Bone marrow (tissue), 2 donors: ENCODE data around the gene IFT57.
"Not testable (repeated sequence)": the region's sequence is repeated elsewhere in the genome, so short reads cannot be mapped to it uniquely, and the experiment has no call there.

ENCODE experiments used
- DNase-seq, 2 donors: peaks; one replicate each; lab custom pipeline; 2025; lab: John Stamatoyannopoulos, UW

IFT57 gene

DNA sequence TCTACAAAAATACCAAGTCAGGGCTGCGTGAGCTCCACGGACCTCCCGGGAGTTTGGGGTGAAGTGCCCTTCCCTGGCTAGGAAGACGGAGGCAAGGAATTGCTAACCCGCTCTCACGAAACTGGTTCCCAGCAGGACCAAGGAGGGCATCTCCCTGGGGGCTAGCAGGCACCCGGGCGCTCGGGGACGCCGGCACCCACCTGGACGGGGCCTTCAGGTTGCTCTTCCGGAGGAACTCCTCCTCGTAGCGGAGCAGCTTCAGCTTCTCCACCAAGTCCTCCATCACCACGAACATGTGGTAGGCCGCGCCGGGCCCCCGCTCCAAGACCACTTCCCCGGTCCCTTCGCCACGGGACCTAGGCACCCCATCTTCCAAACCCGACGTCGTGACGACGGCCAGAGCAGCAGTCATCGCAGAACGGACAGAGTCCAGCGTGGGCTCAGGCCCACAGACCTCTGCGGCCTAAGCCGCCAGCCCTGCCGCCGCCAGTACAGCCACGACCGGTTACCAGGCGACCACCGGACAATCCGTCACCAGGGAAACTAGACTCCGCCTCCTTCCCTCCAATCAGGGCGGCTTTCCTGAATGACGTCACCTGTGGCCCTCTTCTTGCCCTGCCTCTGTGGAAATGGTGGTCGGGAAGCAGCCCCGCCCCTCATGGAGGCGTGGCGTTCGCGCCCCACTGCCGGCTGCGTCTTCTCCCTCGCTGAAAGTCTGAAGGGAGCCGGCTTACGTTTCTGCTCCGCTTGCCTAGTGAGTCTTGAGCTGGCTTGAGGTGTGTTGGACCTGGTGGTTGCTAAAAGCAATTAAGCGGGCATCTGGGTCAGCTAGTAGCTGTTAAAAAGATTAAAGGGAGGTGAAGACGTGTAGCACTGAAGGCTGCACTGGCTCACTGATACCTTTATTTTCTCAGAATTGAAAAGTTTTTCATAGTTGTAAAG is at the start of gene IFT57:
IFT57 (minus strand) TSS at position 514 of the 942 bp plus-strand sequence; CDS start at position 412, 102 bp downstream.
- DNase-seq, result peak; percentile 85 to 96

- DNase-seq, result no peak
These were observed 49.4 kb upstream of the IFT57 start for GRCh38 chr3:108271626-108272025.

GRCh38 chr3:108268235-108268634 is 46.0 kb upstream of the IFT57 start:
- DNase-seq, result not testable (repeated sequence)

- not testable (repeated sequence) for DNase-seq
These were observed 42.5 kb upstream of the IFT57 start for GRCh38 chr3:108264534-108265298.

GRCh38 chr3:108255131-108255530 is 32.9 kb upstream of the IFT57 start:
- no peak for DNase-seq

DNA sequence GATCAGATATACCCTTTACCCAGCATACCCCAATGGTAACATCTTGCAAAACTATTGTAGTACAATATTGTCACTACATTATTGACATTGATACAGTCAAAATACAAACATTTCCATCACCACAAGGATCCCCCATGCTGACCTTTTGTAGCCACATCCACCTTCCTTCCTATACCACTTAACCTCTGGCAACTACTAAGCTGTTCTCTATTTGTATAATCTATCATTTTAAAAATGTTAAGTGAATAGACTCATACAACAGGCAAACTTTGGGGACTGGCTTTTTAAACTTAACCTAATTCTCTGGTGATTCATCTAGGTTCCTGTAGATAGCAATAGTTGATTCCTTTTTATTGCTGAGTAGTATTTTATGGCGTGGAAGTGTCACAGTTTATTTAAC is 29.6 kb upstream of the IFT57 start:
- no peak for DNase-seq

DNA sequence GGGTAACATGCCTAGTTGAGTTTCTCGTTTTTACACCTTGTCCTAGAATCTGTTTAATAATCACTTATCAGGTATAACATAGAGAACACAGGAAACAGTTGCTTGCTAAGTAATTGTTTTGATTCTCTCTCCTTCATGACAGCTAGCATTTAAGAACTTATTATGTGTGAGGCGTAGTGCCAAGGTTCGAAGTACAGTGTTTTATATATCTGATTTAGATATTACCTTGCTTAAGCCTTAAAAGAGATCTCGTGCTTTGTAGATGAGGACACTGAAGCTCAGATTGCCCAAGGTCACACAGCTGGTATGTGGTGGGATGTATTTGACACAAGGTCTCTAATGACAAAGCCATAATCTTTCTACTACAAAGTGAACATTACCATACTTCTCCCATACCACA is 29.0 kb upstream of the IFT57 start:
- no peak for DNase-seq

GRCh38 chr3:108250626-108251025 is 28.4 kb upstream of the IFT57 start:
- no peak for DNase-seq

GRCh38 chr3:108243243-108243642 is 21.0 kb upstream of the IFT57 start:
- DNase-seq, result no peak

DNA sequence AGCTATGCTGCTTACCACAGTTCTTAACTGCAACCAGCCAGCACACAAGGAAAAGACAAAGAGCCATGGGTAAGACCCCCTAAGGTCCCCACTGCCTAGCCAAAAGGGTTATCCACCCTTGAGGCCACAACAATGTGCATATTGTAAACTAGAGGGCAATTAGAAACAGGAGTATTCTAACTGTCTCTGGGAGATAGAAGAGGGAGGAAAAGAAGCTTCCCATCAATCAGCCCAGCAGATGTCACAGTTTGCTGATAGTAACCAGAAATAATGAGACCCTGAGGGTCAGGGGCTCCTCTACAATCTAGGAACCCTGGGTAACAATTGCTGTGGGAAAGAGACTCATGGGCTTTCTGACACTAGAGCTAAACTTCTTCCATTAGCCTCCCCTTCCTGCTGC is 20.6 kb upstream of the IFT57 start:
- no peak for DNase-seq

- DNase-seq, result no peak
These were observed 19.5 kb upstream of the IFT57 start for GRCh38 chr3:108241721-108242120.

DNA sequence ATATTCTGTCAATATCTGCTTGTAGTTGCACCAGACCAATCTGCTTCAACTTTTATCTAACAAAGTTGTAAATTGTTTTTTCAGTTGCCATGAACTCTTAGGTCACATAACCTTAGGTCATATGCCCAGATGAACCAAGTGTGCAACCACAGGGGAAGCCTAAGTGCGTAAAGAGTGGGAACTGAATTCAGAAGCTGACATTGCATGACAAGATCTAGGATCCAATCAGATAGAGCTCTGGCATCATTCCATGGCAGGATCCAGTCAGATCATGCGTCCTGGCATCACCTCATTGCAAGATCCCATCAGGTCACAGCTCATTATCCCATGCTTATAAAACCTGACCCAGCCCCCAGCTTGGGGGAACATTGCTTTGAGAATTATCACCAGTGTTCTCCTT is 18.9 kb upstream of the IFT57 start:
- DNase-seq, result no peak

GRCh38 chr3:108239082-108239481 is 16.9 kb upstream of the IFT57 start:
- DNase-seq, result no peak

GRCh38 chr3:108235290-108235689 is 13.1 kb upstream of the IFT57 start:
- DNase-seq, result no peak

GRCh38 chr3:108234387-108234957 is 12.2 kb upstream of the IFT57 start:
- DNase-seq, result no peak

DNA sequence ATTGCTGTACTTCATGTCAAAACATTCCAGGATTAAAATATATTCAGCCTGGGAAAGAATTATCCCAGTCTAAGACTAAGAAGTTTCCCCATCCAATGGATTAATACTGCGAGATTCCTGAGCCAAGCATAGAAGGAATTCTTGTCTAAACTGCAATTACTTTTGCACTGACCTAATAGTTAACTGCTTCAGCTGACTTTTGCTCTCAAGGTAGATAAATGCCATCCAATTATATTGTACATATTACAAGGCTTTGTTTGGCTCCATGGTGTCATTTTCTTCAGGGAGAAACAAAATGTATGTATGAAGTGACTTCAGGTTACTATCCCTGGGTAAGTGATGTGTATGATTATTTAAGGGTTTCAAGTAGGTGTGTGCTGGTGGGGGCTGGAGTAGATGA is 6.1 kb upstream of the IFT57 start:
- no peak for DNase-seq

DNA sequence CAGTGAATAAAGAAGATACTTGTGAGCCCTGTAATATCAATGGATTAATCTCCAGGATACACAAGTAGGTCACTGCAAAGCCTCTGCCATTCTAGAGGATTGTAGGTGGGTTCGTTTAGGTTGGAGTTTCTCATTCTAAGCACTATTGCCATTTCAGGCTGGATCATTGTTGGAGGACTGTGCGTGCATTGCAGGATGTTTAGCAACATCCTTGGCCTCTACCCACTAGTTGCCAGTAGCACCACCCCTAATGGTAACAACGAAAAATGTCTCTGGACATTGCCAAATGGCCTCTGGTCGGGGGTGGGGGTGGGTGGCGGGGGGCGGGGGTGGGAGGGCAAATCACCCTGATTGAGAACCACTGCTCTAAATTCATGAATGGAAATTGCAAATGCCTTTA is 4.9 kb upstream of the IFT57 start:
- DNase-seq, result no peak

DNA sequence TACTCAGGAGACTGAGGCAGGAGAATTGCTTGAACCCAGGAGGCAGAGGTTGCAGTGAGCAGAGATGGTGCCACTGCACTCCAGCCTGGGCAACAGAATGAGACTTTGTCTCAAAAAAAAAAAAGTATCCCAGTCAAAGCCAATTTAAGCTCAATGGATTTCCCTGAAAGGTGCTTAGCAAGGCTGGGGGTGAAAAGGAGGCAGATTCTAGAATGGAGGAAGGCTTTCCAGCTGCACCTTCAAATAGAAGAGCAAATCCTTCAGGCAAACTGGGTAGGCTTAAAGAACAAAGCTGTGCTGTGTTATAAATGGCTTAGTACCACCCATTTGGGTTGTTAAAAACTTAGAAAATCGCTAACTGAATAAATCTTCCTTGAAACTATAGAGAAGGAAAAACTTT is 3.0 kb upstream of the IFT57 start:
- no peak for DNase-seq

DNA sequence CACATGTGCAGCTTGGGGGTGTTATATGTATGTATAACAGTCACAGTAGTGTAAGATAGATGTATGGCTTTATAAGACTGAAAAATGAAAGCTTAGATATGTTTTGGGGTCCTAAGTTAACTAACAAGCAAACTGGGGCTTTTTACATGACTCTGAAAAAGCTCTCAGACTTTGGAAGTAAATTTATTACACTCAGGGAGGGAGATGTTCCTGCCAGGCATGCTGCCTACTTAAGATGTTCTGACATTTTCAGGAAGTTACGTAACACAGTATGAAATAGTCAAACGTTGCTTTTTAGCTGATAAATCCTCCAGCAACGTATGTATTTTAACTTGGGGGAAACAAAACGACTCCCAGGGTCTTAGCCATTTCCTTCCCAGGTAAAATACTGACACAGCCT is 1.7 kb upstream of the IFT57 start:
- DNase-seq, result peak in 1 of 2 donors; percentile 39

DNA sequence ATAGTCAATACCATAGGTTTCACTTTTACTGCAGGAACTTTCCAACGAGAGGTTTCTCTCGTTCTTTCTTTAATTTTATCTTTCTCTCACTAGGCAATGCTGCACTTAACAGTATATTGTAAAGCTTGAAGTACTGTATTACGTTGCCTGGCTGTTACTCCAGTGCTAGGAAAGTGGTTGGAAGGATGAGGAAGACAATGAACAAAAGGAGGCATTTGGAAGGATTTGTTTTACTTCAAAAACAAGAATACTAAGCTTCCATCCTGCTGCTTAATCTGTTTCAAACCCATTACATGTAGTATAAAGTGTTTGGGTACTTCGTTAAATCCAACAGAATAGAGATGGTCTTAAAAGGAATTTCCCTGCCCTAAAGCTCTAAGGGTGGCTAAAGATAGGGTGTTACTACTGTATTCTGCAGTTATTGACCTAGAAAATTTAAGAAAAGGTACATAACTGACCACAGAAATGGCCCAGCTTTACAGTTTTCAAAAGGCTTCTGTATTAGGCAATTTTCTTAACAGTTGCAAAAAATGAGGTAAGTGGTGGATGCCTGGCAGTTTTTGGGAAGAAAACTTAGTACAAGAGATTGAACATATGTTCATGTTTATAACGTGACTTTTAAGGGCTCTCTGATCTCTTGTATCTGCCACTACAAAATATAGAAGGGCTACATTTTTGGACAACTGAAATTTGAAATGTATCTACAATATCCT is 785 bp upstream of the IFT57 start:
- DNase-seq, result no peak

DNA sequence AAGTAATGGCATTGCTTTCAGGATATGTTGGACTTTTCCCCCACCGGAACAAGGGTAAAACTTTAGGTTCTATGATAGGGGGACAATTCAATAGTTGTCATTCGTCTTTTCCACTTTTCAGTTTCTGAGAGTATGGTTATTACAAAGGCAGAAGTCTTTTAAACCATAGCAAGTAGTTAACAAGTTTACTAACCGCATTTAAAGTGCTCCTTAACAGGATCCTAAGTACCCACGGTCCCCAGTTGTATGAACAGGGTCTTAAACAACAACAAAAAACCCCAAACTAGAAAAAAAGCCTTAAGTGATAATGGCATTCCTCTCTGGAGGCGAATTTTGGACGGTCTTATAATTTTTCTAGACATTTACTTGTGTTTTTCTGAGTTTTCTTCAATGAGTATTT is 831 bp downstream of the IFT57 start:
- no peak for DNase-seq

DNA sequence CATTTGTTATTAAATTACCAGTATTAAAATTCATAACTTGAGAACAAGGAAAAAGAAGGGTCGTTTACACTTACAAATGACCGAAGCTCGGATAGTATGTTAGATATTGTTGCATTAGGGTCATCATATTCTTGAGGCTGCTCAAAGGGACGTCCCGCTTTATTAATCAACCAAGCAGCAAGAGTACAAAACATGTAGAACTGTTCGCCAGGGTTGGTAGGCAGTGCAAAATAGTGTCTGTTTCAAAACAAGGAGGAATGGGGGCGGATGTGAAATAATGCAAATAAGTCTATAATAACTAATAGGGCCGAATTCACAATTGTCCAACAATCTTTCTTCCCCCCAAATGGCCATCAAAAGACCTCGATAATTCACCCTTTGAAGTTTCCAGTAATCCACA is 2.9 kb downstream of the IFT57 start:
- DNase-seq, result no peak
